K562 (cell line): ENCODE data around the gene YPEL2. TPM values are rescaled to one million over a fixed set of nuclear protein-coding genes. Genes with fewer than 3 reads are reported as not detected.
A peak's percentile ranks its signal among the peaks of the same experiment; 100 is the strongest.

Experiments used
- CBX5 ChIP-seq: IDR thresholded peaks from 2 replicates; pipeline ENCODE4 v1.6.1; 2014; ENCODE audit warnings: low read depth, borderline replicate concordance
- CCNT2 ChIP-seq: IDR thresholded peaks from 2 replicates; pipeline ENCODE4 v1.6.1; 2011; ENCODE audit warnings: borderline replicate concordance, low read depth, mild to moderate bottlenecking, moderate library complexity, mixed read lengths, low read length; ENCODE audit not compliant: insufficient read length; ENCODE audit errors: extremely low read depth
- CHD4 ChIP-seq: fragments of 200-600 bp; sonication (generic); IDR thresholded peaks from 3 replicates; pipeline ENCODE4 v1.6.1; 2012; ENCODE audit warnings: low read depth, mild to moderate bottlenecking, mixed read lengths, low read length, inconsistent platforms; ENCODE audit not compliant: insufficient read depth, insufficient replicate concordance, poor library complexity, severe bottlenecking
- ELF2 ChIP-seq: fragments of 250-450 bp; sonication (Bioruptor Pico); IDR thresholded peaks from 2 replicates; pipeline ENCODE4 v1.5.0; 2021; ENCODE audit warnings: mild to moderate bottlenecking
- ETV6 ChIP-seq, 3 experiments: fragments of 150-350 bp in 1 of 3; sonication (generic) in 1 of 3; formaldehyde crosslinking in 1 of 3; IDR thresholded peaks; 2 replicates each; pipeline versions ENCODE4 v1.6.1 to v1.8.0; 2014 to 2022; ENCODE audit warnings: borderline replicate concordance in 2 of 3, low read depth in 2 of 3, antibody characterized with exemption in 1 of 3, low read length in 1 of 3, mild to moderate bottlenecking in 1 of 3, missing genetic modification reagents in 1 of 3
- FOXA1 ChIP-seq: fragments of 450-650 bp; IDR thresholded peaks from 2 replicates; pipeline ENCODE4 v1.6.1; 2016; ENCODE audit warnings: mild to moderate bottlenecking, borderline replicate concordance
- FOXP4 ChIP-seq: sonication (generic); formaldehyde crosslinking; IDR thresholded peaks from 2 replicates; pipeline ENCODE4 v1.8.0; 2022; ENCODE audit warnings: mild to moderate bottlenecking, missing genetic modification reagents, borderline replicate concordance
- HNRNPUL1 ChIP-seq: fragments of 200-400 bp; formaldehyde crosslinking; IDR thresholded peaks from 2 replicates; pipeline ENCODE4 v1.6.1; 2017; ENCODE audit warnings: low read length
- KAT7 ChIP-seq: sonication (generic); formaldehyde crosslinking; IDR thresholded peaks from 2 replicates; pipeline ENCODE4 v1.8.0; 2022; ENCODE audit warnings: missing genetic modification reagents, mild to moderate bottlenecking, borderline replicate concordance
- LARP7 ChIP-seq: fragments of 450-650 bp; IDR thresholded peaks from 2 replicates; pipeline ENCODE4 v1.6.1; 2016
- NFATC3 ChIP-seq: fragments of 450-650 bp; IDR thresholded peaks from 2 replicates; pipeline ENCODE4 v1.6.1; 2017; ENCODE audit warnings: mild to moderate bottlenecking
- NR3C1 ChIP-seq: sonication (generic); formaldehyde crosslinking; IDR thresholded peaks from 2 replicates; pipeline ENCODE4 v1.8.1; 2022; ENCODE audit warnings: missing genetic modification reagents
- POLR2A ChIP-seq: fragments of 450-650 bp; conservative IDR thresholded peaks from 2 replicates; pipeline ENCODE4 v1.6.1; 2016
- POLR2G ChIP-seq: fragments of 200-400 bp; formaldehyde crosslinking; IDR thresholded peaks from 2 replicates; pipeline ENCODE4 v1.6.1; 2017; ENCODE audit warnings: low read depth, mild to moderate bottlenecking, antibody characterized with exemption, low read length, moderate library complexity
- PREB ChIP-seq: sonication (generic); formaldehyde crosslinking; IDR thresholded peaks from 2 replicates; pipeline ENCODE4 v1.8.1; 2023; ENCODE audit warnings: mild to moderate bottlenecking, missing genetic modification reagents
- SMARCE1 ChIP-seq: fragments of 450-650 bp; IDR thresholded peaks from 2 replicates; pipeline ENCODE4 v1.7.1; 2016; ENCODE audit warnings: mild to moderate bottlenecking
- SP1 ChIP-seq: sonication (generic); formaldehyde crosslinking; IDR thresholded peaks from 2 replicates; pipeline ENCODE4 v1.8.1; 2022; ENCODE audit warnings: mild to moderate bottlenecking, missing genetic modification reagents
- SREBF1 ChIP-seq: fragments of 150-350 bp; IDR thresholded peaks from 2 replicates; pipeline ENCODE4 v1.6.1; 2014; ENCODE audit warnings: antibody characterized with exemption, low read depth, low read length, borderline replicate concordance
- SRF ChIP-seq, 2 experiments: fragments of 250-450, 450-650 bp in 1 of 2; sonication (Bioruptor Pico) in 1 of 2; sonication (generic) in 1 of 2; formaldehyde crosslinking; IDR thresholded peaks; 2 replicates each; pipeline versions ENCODE4 v1.5.0 to v1.5.1; 2020 to 2022; ENCODE audit warnings: mild to moderate bottlenecking in 1 of 2, missing genetic modification reagents in 1 of 2
- TBL1XR1 ChIP-seq, 2 experiments: IDR thresholded peaks; 2 replicates each; pipeline ENCODE4 v1.6.1; 2012; ENCODE audit warnings: improper control_type of control experiment in 2 of 2, low read length in 2 of 2, mild to moderate bottlenecking in 1 of 2
- TGIF2 ChIP-seq: sonication (generic); formaldehyde crosslinking; IDR thresholded peaks from 2 replicates; pipeline ENCODE4 v1.8.1; 2022; ENCODE audit warnings: mild to moderate bottlenecking, missing genetic modification reagents, moderate library complexity
- ZBTB8A ChIP-seq: fragments of 450-650 bp; IDR thresholded peaks from 2 replicates; pipeline ENCODE4 v1.6.1; 2018; ENCODE audit warnings: mild to moderate bottlenecking, moderate library complexity; ENCODE audit not compliant: partially characterized antibody
- ZC3H8 ChIP-seq: fragments of 450-650 bp; IDR thresholded peaks from 2 replicates; pipeline ENCODE4 v1.6.1; 2017
- ZNF274 ChIP-seq: IDR thresholded peaks from 2 replicates; pipeline ENCODE4 v1.6.1; 2011; ENCODE audit warnings: low read depth, mild to moderate bottlenecking, low read length, moderate library complexity, borderline replicate concordance
- polyA plus RNA-seq, 8 experiments: library from polyadenylated mRNA; depleted of rRNA in 4 of 8; stranded (reverse) in 5 of 8; unstranded in 3 of 8; fragments of >200 nt; fragmentation: Nextera tagmentation in 2 of 8; fragmentation: Illumina TruSeq in 1 of 8; extraction: Ambion mirVana in 2 of 8; extraction: Trizol in 1 of 8; gene quantifications; 2 replicates each; pipeline versions ENCODE4 v1.2.1 to v1.2.3, GENCODE V29; 2011 to 2014; ENCODE audit warnings: inconsistent platforms in 1 of 8, missing spikeins in 1 of 8
- total RNA-seq, 7 experiments: library from RNA; depleted of rRNA in 6 of 7; stranded (reverse); fragments of >200 nt in 6 of 7; fragmentation: Illumina TruSeq in 2 of 7; extraction: Trizol in 2 of 7; gene quantifications; 2 replicates each; pipeline versions ENCODE4 v1.2.1 to v1.2.3, GENCODE V29; 2011 to 2021; ENCODE audit warnings: low replicate concordance in 1 of 7
- TF ChIP-seq, protein P1 (sequence below): fragments of 450-650 bp; IDR thresholded peaks from 2 replicates; pipeline ENCODE4 v1.6.1; 2014; ENCODE audit warnings: low read depth, mild to moderate bottlenecking, moderate library complexity, borderline replicate concordance

YPEL2 gene
- total and polyA plus RNA-seq, 9 of the 15 experiments (the other 6 are each of a cell fraction or from before 2014, with no cell fraction given) = 0.11 to 2.4 (median 0.47) TPM

- TF ChIP-seq, protein P1, sequence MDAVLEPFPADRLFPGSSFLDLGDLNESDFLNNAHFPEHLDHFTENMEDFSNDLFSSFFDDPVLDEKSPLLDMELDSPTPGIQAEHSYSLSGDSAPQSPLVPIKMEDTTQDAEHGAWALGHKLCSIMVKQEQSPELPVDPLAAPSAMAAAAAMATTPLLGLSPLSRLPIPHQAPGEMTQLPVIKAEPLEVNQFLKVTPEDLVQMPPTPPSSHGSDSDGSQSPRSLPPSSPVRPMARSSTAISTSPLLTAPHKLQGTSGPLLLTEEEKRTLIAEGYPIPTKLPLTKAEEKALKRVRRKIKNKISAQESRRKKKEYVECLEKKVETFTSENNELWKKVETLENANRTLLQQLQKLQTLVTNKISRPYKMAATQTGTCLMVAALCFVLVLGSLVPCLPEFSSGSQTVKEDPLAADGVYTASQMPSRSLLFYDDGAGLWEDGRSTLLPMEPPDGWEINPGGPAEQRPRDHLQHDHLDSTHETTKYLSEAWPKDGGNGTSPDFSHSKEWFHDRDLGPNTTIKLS = no peak
- TF ChIP-seq POLR2G (no peak), CBX5 (no peak), ZC3H8 (no peak), TBL1XR1 (IDR thresholded peaks at IDR 0.05; ENCODE audit: low read length in 2 of 2) (peak in 1 of 2 experiments; percentile 92; a peak in 2 of 4 replicates), CHD4 (no peak), ZNF274 (no peak; the same call in 1 of the 2 replicates), ELF2 (CRISPR knock-in tag) (no peak), SREBF1 (no peak), ETV6 (IDR thresholded peaks at IDR 0.05; ENCODE audit: borderline replicate concordance in 1 of 2, low read depth in 2 of 2, low read length in 1 of 2) (peak in 1 of 2 experiments; percentile 41; a peak in 1 of 4 replicates), ETV6 (CRISPR knock-in tag; IDR thresholded peaks at IDR 0.05; ENCODE audit: borderline replicate concordance) (no peak), SMARCE1 (peak; percentile 90), SP1 (CRISPR knock-in tag) (peak; percentile 67), LARP7 (no peak), PREB (CRISPR knock-in tag) (no peak), SRF (CRISPR knock-in tag; IDR thresholded peaks at IDR 0.05) (no peak), CCNT2 (peak; percentile 51), HNRNPUL1 (no peak), FOXA1 (no peak), POLR2A (no peak), TGIF2 (CRISPR knock-in tag) (no peak), FOXP4 (no peak), KAT7 (CRISPR knock-in tag) (no peak), NR3C1 (CRISPR knock-in tag) (no peak), NFATC3 (peak; percentile 82; the same call in 1 of the 2 replicates), ZBTB8A (no peak)
These were observed 34.0 kb downstream of the YPEL2 start (continued) for GRCh38 chr17:59365383-59365981.
